Measurements from ENCODE around the gene FAM180B. TPM values are rescaled to one million over a fixed set of nuclear protein-coding genes. Genes with fewer than 3 reads are reported as not detected.

The FAM180B gene
- polyA plus RNA-seq, 10 donors, result 1.2 to 4.1 (median 2.7) TPM

Other genes with a start within 250 kb of the FAM180B start
- gene MYBPC3, start 234.0 kb upstream of the FAM180B start, polyA plus RNA-seq (ENCODE audit: insufficient read length in 10 of 10), result 1 to 10 TPM in 2 of 10 donors, under 1 TPM in 8; 0.05 to 1.3 (median 0.29) TPM
- 1 to 10 TPM; 4.4 to 8.0 (median 5.4) TPM for gene SPI1, start 208.1 kb upstream of the FAM180B start, polyA plus RNA-seq (ENCODE audit: insufficient read length in 10 of 10)
- 10 to 100 TPM; 27.0 to 48.6 (median 35.3) TPM for gene SLC39A13, start 178.1 kb upstream of the FAM180B start, polyA plus RNA-seq (ENCODE audit: insufficient read length in 10 of 10)
- gene PSMC3, start 160.2 kb upstream of the FAM180B start, polyA plus RNA-seq (ENCODE audit: insufficient read length in 10 of 10), result 100 to 1,000 TPM; 106 to 147 (median 120) TPM
- 100 to 1,000 TPM in 1 of 10 donors, 10 to 100 TPM in 9; 60.8 to 101 (median 78.6) TPM for gene RAPSN, start 137.5 kb upstream of the FAM180B start, polyA plus RNA-seq (ENCODE audit: insufficient read length in 10 of 10)
- 10 to 100 TPM; 46.6 to 93.3 (median 69.1) TPM for gene CELF1, start 33.5 kb upstream of the FAM180B start, polyA plus RNA-seq (ENCODE audit: insufficient read length in 10 of 10)
- 10 to 100 TPM; 20.4 to 35.8 (median 26.0) TPM for gene PTPMT1, start 21.1 kb upstream of the FAM180B start, polyA plus RNA-seq (ENCODE audit: insufficient read length in 10 of 10)
- 10 to 100 TPM; 11.2 to 14.5 (median 13.4) TPM for gene KBTBD4, start 7.7 kb upstream of the FAM180B start, polyA plus RNA-seq (ENCODE audit: insufficient read length in 10 of 10)
- 10 to 100 TPM; 88.1 to 95.3 (median 90.8) TPM for gene NDUFS3, start 7.6 kb upstream of the FAM180B start, polyA plus RNA-seq (ENCODE audit: insufficient read length in 10 of 10)
- 10 to 100 TPM in 2 of 10 donors, 1 to 10 TPM in 8; 4.3 to 13.2 (median 7.7) TPM for gene C1QTNF4, start 7.7 kb downstream of the FAM180B start, polyA plus RNA-seq (ENCODE audit: insufficient read length in 10 of 10)
- gene MTCH2, start 55.9 kb downstream of the FAM180B start, polyA plus RNA-seq (ENCODE audit: insufficient read length in 10 of 10), result 10 to 100 TPM; 70.3 to 83.1 (median 76.6) TPM
- gene AGBL2, start 128.7 kb downstream of the FAM180B start, polyA plus RNA-seq (ENCODE audit: insufficient read length in 10 of 10), result 1 to 10 TPM in 4 of 10 donors, under 1 TPM in 6; 0.16 to 1.6 (median 0.78) TPM
- gene FNBP4, start 180.7 kb downstream of the FAM180B start, polyA plus RNA-seq (ENCODE audit: insufficient read length in 10 of 10), result 100 to 1,000 TPM in 4 of 10 donors, 10 to 100 TPM in 6; 52.3 to 148 (median 76.0) TPM

Data from muscle of back (tissue), 10 donors.